GM12878 (cell line): ENCODE measurements around the gene UGT1A8. TPM values are rescaled to one million over a fixed set of nuclear protein-coding genes. Genes with fewer than 3 reads are reported as not detected.

Experiments used
- ATAC-seq: fragments of 200-7000 bp; cut with Tn5 transposase; 3 replicates; pipeline ENCODE4 v1.9.1; 2020; ENCODE audit warnings: mild to moderate bottlenecking, moderate library complexity
- BruUV-seq: library from RNA; stranded (reverse); fragments of 400-500 nt; replicated peaks from 2 replicates; lab custom pipeline; 2021; lab: Mats Ljungman, UMichigan
- CTCF ChIA-PET: fragments of 300-600 bp; sonication (Branson Sonifier 250); formaldehyde crosslinking; extraction: SDS; loops from one replicate; lab custom pipeline; 2021; ENCODE audit warnings: inconsistent platforms; lab: Yijun Ruan, JAX
- POLR2A ChIA-PET: fragments of 350-600 bp; formaldehyde crosslinking; extraction: SDS; loops from one replicate; lab custom pipeline; 2021; ENCODE audit warnings: inconsistent platforms; lab: Charles Lee
- RAD21 ChIA-PET: fragments of 300-600 bp; sonication (Branson Sonifier 250); formaldehyde crosslinking; loops from one replicate; lab custom pipeline; 2023; ENCODE audit warnings: antibody characterized with exemption; ENCODE audit not compliant: unreplicated experiment; lab: Charles Lee
- SMC1A ChIA-PET: fragments of 300-600 bp; sonication (Branson Sonifier 250); formaldehyde crosslinking; loops from one replicate; lab custom pipeline; 2023; ENCODE audit not compliant: unreplicated experiment, uncharacterized antibody; lab: Charles Lee
- DNase-seq: peaks from one replicate; pipeline ENCODE4 v3.0.0-alpha.2; 2011; ENCODE audit warnings: low read depth, low spot score
- FAIRE-seq: peaks from 3 replicates; lab custom pipeline; 2011; peaks lifted over from hg19 to GRCh38; lab: Jason Lieb, UNC
- H2AFZ ChIP-seq: 2 replicates; pipeline ENCODE4 v1.6.0; 2011; ENCODE audit warnings: low read depth, low read length, control low read depth; ENCODE audit not compliant: control insufficient read depth
- H3K27ac ChIP-seq: 2 replicates; pipeline ENCODE4 v1.5.1; 2011; ENCODE audit warnings: control low read depth; ENCODE audit not compliant: control insufficient read depth, insufficient read depth
- H3K27me3 ChIP-seq, 2 experiments: replicated peaks in 1 of 2; 2 replicates each; pipeline versions ENCODE4 v1.6.0 to v1.6.1; 2011; ENCODE audit warnings: low read length in 1 of 2; ENCODE audit not compliant: control insufficient read depth in 2 of 2, insufficient read depth in 2 of 2
- H3K36me3 ChIP-seq, 2 experiments: 2 replicates each; pipeline ENCODE4 v1.5.1; 2011; ENCODE audit warnings: low read length in 1 of 2; ENCODE audit not compliant: control insufficient read depth in 2 of 2, insufficient read depth in 2 of 2
- H3K4me1 ChIP-seq: 2 replicates; pipeline ENCODE4 v1.6.1; 2011; ENCODE audit warnings: mild to moderate bottlenecking, low read length, moderate library complexity, mixed read lengths; ENCODE audit not compliant: control insufficient read depth, insufficient read depth
- H3K4me2 ChIP-seq: 2 replicates; pipeline ENCODE4 v1.6.0; 2011; ENCODE audit warnings: control low read depth; ENCODE audit not compliant: control insufficient read depth, insufficient read depth
- H3K4me3 ChIP-seq: fragments of 200-600 bp; sonication (generic); 2 replicates; pipeline ENCODE4 v1.5.1; 2016
- H3K79me2 ChIP-seq: 2 replicates; pipeline ENCODE4 v1.6.0; 2011; ENCODE audit warnings: low read length; ENCODE audit not compliant: control insufficient read depth, insufficient read depth
- H3K9ac ChIP-seq: 2 replicates; pipeline ENCODE4 v1.8.0; 2011; ENCODE audit warnings: low read length, control low read depth, mixed read lengths; ENCODE audit not compliant: control insufficient read depth, insufficient read depth
- H3K9me3 ChIP-seq: replicated peaks from 3 replicates; pipeline ENCODE4 v1.5.1; 2011; ENCODE audit warnings: mild to moderate bottlenecking, low read length; ENCODE audit not compliant: control insufficient read depth, insufficient read depth
- H4K20me1 ChIP-seq: 2 replicates; pipeline ENCODE4 v1.6.0; 2011; ENCODE audit not compliant: control insufficient read depth, insufficient read depth
- RUNX3 ChIP-seq: IDR thresholded peaks from 2 replicates; pipeline ENCODE4 v1.6.1; 2012; ENCODE audit warnings: low read length, inconsistent platforms
- WRNIP1 ChIP-seq: IDR thresholded peaks from 2 replicates; pipeline ENCODE4 v1.6.1; 2011; ENCODE audit warnings: low read depth, low read length, improper control_type of control experiment, borderline replicate concordance
- ZNF384 ChIP-seq: IDR thresholded peaks from 2 replicates; pipeline ENCODE4 v1.6.1; 2012; ENCODE audit warnings: low read depth, mild to moderate bottlenecking, low read length, improper control_type of control experiment, borderline replicate concordance
- WGBS: methylation state at CpG from one replicate; pipeline ENCODE4 v1.1.6; 2016; ENCODE audit warnings: low lambda C conversion rate; ENCODE audit not compliant: insufficient replicate concordance, insufficient coverage; ENCODE audit errors: missing lambda C conversion rate; 5-methylcytosine and 5-hydroxymethylcytosine counted together
- in situ Hi-C: fragments of 300-500 bp; cut with MboI; formaldehyde crosslinking; loops from 9 replicates; pipeline ENCODE4 v1.14.3; 2018; ENCODE audit warnings: mixed read lengths
- intact Hi-C: fragments of 100-400 bp; cut with micrococcal nuclease; formaldehyde crosslinking; loops from one replicate; pipeline ENCODE4 v1.14.2; 2022; ENCODE audit not compliant: unreplicated experiment
- polyA plus RNA-seq, 11 experiments: library from polyadenylated mRNA; depleted of rRNA in 4 of 11; unstranded in 6 of 11; stranded (reverse) in 5 of 11; fragments of >200 nt; fragmentation: Nextera tagmentation in 4 of 11; fragmentation: Illumina TruSeq in 1 of 11; extraction: Ambion mirVana in 4 of 11; extraction: Trizol in 1 of 11; gene quantifications; 1 replicate in 1 of 11; 2 replicates in 10 of 11; pipeline versions ENCODE4 v1.2.1 to v1.2.3, GENCODE V29; 2011 to 2016; ENCODE audit warnings: inconsistent platforms in 2 of 11, missing spikeins in 2 of 11, low read depth in 1 of 11
- total RNA-seq, 4 experiments: library from RNA; depleted of rRNA in 3 of 4; stranded (reverse); fragments of >200 nt in 3 of 4; fragmentation: Illumina TruSeq in 1 of 4; extraction: Trizol in 1 of 4; gene quantifications; 2 replicates each; pipeline versions ENCODE4 v1.2.1 to v1.2.3, GENCODE V29; 2013 to 2021
- TF ChIP-seq, protein P1 (sequence below): fragments of 150-350 bp; IDR thresholded peaks from 2 replicates; pipeline ENCODE4 v1.6.1; 2014; ENCODE audit warnings: mild to moderate bottlenecking, low read depth, low read length
- TF ChIP-seq, protein P2 (sequence below): IDR thresholded peaks from 2 replicates; pipeline ENCODE4 v1.6.1; 2012; ENCODE audit warnings: low read depth, low read length, improper control_type of control experiment
- TF ChIP-seq, protein P3 (sequence below): fragments of 450-650 bp; IDR thresholded peaks from 2 replicates; pipeline ENCODE4 v1.6.1; 2018; ENCODE audit warnings: borderline replicate concordance, mild to moderate bottlenecking; ENCODE audit not compliant: partially characterized antibody
- TF ChIP-seq, protein P4 (sequence below): IDR thresholded peaks from 2 replicates; pipeline ENCODE4 v1.6.1; 2012; ENCODE audit warnings: low read length, inconsistent platforms

Gene UGT1A8
- total and polyA plus RNA-seq, 10 of the 15 experiments (the other 5 are each of a cell fraction or from before 2014, with no cell fraction given) = not detected

DNA sequence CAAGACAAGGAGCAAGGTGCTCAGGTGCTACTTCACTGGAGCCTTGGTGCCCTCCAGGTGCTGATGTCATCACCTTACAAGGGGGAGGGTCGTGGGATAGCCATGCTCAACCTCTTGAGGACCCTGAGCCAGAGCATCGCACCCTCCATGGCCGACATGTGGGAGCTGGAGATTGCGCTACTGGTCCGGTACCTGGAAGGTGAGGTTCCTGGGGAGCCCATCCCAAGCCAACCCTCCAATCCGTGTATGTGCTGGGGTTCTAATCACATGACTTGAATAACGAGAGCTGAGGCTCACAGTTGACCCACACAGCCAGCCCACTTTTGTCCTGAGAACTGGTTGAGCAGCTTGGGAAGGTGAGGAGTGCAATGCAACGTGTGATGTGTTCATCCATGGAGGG, 186.6 kb downstream of the UGT1A8 start:
- H3K4me3 ChIP-seq = no peak overlapping the region
- H3K27ac ChIP-seq = no peak overlapping the region
- POLR2A ChIA-PET = no interaction called here
- no peaks in the 10 kb centered on the region for H3K4me1 ChIP-seq
- no peak for ATAC-seq
- FAIRE-seq = no peak
- H3K4me2 ChIP-seq = no peak overlapping the region
- in situ Hi-C loops (no loop called here), intact Hi-C loops (no loop called here)
- BruUV-seq = no TSS peak
- H4K20me1 ChIP-seq = no peaks in the 10 kb centered on the region
- H2AFZ ChIP-seq = no peak overlapping the region
- DNase-seq = no peak
- no peaks in the 10 kb centered on the region for H3K36me3 ChIP-seq
- SMC1A ChIA-PET = no interaction called here
- H3K9ac ChIP-seq = no peak overlapping the region
- no peaks in the 10 kb centered on the region for H3K79me2 ChIP-seq
- WGBS = 49% methylated on average over 8 of the region's 8 CpGs
- TF ChIP-seq ZNF384 = no peak
- H3K9me3 ChIP-seq = no peaks in the 10 kb centered on the region
- CTCF ChIA-PET = no interaction called here
- H3K27me3 ChIP-seq = no peaks in the 10 kb centered on the region; a peak in 2 of 4 replicates
- RAD21 ChIA-PET = no interaction called here

- Histone ChIP-seq H3K27ac (no peak overlapping the region), H2AFZ (no peak overlapping the region), H3K9ac (no peak overlapping the region), H3K9me3 (no peaks in the 10 kb centered on the region), H3K4me3 (no peak overlapping the region), H3K27me3 (no peaks in the 10 kb centered on the region; a peak in 2 of 4 replicates), H4K20me1 (no peaks in the 10 kb centered on the region), H3K4me1 (no peaks in the 10 kb centered on the region), H3K36me3 (no peaks in the 10 kb centered on the region), H3K79me2 (no peaks in the 10 kb centered on the region), H3K4me2 (no peak overlapping the region)
- ChIA-PET POLR2A (no interaction called here), SMC1A (no interaction called here), RAD21 (no interaction called here), CTCF (no interaction called here)
- FAIRE-seq = no peak
- in situ Hi-C loops = no loop called here
- 10% methylated on average over 12 of the region's 12 CpGs for WGBS
- no peak for ATAC-seq
- no peak for DNase-seq
- BruUV-seq = no TSS peak
- intact Hi-C loops = no loop called here
- TF ChIP-seq, protein P1, sequence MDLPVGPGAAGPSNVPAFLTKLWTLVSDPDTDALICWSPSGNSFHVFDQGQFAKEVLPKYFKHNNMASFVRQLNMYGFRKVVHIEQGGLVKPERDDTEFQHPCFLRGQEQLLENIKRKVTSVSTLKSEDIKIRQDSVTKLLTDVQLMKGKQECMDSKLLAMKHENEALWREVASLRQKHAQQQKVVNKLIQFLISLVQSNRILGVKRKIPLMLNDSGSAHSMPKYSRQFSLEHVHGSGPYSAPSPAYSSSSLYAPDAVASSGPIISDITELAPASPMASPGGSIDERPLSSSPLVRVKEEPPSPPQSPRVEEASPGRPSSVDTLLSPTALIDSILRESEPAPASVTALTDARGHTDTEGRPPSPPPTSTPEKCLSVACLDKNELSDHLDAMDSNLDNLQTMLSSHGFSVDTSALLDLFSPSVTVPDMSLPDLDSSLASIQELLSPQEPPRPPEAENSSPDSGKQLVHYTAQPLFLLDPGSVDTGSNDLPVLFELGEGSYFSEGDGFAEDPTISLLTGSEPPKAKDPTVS = no peak
- TF ChIP-seq, protein P2, sequence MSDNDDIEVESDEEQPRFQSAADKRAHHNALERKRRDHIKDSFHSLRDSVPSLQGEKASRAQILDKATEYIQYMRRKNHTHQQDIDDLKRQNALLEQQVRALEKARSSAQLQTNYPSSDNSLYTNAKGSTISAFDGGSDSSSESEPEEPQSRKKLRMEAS = no peak
- TF ChIP-seq, protein P3, sequence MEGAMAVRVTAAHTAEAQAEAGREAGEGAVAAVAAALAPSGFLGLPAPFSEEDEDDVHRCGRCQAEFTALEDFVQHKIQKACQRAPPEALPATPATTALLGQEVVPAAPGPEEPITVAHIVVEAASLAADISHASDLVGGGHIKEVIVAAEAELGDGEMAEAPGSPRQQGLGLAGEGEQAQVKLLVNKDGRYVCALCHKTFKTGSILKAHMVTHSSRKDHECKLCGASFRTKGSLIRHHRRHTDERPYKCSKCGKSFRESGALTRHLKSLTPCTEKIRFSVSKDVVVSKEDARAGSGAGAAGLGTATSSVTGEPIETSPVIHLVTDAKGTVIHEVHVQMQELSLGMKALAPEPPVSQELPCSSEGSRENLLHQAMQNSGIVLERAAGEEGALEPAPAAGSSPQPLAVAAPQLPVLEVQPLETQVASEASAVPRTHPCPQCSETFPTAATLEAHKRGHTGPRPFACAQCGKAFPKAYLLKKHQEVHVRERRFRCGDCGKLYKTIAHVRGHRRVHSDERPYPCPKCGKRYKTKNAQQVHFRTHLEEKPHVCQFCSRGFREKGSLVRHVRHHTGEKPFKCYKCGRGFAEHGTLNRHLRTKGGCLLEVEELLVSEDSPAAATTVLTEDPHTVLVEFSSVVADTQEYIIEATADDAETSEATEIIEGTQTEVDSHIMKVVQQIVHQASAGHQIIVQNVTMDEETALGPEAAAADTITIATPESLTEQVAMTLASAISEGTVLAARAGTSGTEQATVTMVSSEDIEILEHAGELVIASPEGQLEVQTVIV = no peak
- no peak for TF ChIP-seq WRNIP1
- TF ChIP-seq, protein P4, sequence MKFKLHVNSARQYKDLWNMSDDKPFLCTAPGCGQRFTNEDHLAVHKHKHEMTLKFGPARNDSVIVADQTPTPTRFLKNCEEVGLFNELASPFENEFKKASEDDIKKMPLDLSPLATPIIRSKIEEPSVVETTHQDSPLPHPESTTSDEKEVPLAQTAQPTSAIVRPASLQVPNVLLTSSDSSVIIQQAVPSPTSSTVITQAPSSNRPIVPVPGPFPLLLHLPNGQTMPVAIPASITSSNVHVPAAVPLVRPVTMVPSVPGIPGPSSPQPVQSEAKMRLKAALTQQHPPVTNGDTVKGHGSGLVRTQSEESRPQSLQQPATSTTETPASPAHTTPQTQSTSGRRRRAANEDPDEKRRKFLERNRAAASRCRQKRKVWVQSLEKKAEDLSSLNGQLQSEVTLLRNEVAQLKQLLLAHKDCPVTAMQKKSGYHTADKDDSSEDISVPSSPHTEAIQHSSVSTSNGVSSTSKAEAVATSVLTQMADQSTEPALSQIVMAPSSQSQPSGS = no peak
- no peak for TF ChIP-seq RUNX3
These were observed 189.9 kb downstream of the UGT1A8 start for GRCh38 chr2:233807215-233807865.
